GM12875 (cell line): ENCODE data around the gene VDR.

ENCODE experiments used
- H3K4me3 ChIP-seq: one replicate; pipeline ENCODE4 v1.5.1; 2011; ENCODE audit warnings: low read depth, low read length, control low read depth
- TF ChIP-seq, protein P1 (sequence below): IDR thresholded peaks from 2 replicates; pipeline ENCODE4 v1.5.1; 2011; ENCODE audit warnings: low read depth, mild to moderate bottlenecking, control low read depth, inconsistent platforms, low read length, moderate library complexity, borderline replicate concordance; ENCODE audit not compliant: insufficient read depth

The VDR gene

DNA sequence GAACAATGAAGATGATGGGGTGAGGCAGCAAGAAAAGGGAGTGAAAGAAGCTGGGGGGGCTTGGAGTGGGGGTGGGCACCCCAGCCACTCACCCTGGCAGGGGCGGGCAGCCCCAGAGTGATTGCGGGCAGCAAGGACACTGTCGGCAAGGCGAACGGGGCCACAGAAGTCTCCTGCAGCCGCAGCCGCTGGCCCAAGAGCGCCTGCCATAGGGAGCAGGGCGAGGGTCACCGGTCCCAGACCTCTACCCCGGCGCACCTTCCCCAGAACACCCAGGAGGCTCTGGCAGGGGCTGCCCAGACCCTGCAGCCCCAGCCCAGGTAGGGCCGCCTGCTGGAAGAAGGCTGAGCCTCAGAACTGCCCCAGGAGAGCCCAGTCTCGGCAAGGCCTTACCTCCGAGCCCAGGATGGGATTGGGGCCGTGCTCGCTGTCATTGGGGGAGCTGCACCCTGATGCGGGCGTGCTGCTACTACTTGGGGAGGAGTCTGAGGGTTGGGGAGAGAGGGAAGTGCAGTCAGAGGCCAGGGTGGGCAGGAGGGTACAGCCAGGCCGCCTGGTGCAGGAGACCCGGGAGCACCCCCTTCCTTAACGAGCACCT is 108.9 kb downstream of the VDR start:
- TF ChIP-seq, protein P1, sequence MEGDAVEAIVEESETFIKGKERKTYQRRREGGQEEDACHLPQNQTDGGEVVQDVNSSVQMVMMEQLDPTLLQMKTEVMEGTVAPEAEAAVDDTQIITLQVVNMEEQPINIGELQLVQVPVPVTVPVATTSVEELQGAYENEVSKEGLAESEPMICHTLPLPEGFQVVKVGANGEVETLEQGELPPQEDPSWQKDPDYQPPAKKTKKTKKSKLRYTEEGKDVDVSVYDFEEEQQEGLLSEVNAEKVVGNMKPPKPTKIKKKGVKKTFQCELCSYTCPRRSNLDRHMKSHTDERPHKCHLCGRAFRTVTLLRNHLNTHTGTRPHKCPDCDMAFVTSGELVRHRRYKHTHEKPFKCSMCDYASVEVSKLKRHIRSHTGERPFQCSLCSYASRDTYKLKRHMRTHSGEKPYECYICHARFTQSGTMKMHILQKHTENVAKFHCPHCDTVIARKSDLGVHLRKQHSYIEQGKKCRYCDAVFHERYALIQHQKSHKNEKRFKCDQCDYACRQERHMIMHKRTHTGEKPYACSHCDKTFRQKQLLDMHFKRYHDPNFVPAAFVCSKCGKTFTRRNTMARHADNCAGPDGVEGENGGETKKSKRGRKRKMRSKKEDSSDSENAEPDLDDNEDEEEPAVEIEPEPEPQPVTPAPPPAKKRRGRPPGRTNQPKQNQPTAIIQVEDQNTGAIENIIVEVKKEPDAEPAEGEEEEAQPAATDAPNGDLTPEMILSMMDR = no peak
- no peak overlapping the region for H3K4me3 ChIP-seq

DNA sequence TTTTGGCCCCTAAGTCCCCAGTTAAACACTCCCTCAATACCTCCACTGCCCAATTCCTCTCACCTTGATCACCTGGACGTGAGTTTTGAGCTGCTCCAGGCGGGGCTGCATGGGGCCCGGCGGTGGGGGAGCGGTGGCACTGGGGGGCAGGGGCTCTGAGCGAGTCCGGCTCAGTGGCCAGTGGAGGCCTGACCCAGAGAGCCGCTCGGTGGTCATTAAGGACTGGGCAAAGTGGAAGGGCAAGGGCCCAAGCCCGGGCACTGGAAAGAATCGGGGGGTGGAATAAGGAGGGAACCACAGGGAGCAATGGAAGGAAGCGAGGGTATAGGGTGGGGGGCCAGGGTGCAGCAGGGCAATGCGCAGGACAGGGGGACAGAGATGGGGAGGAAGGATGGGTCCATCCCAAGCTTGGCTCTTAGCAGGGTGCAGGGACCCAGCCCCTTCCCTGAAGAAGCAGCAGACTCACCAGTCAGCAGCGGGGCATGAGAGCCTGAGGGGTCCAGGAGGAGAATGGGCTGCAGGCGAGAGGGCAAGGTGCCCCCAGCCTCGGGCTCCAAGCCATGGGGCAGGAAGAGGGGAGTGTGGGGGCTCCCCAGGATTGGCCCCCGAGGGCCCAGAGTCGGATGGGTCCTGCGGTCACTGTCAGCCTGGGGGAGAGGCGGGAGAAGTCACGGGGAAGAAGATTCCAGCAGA is 109.5 kb downstream of the VDR start:
- H3K4me3 ChIP-seq = no peak overlapping the region
- TF ChIP-seq, protein P1 = no peak

DNA sequence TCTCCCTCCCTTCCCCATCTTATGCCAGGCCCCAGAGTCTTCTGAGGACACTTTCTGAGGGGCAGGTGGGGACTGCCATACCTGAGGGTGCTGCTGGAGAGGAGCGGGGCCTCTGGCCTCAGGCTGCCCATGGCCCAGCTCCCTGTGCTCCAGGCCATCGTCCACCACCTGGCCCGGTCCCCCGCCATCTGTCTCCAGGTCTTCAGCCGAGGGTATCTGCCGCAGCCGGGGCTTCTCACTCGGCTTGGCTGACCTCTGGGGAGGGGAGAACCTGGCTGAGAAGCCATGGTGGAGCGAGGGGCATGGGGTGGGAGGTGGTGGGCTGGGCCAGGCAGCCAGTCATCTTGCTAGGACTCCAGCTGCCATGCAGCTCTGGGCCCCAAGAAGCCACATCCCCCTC is 110.1 kb downstream of the VDR start:
- no peak overlapping the region for H3K4me3 ChIP-seq
- TF ChIP-seq, protein P1 = no peak

DNA sequence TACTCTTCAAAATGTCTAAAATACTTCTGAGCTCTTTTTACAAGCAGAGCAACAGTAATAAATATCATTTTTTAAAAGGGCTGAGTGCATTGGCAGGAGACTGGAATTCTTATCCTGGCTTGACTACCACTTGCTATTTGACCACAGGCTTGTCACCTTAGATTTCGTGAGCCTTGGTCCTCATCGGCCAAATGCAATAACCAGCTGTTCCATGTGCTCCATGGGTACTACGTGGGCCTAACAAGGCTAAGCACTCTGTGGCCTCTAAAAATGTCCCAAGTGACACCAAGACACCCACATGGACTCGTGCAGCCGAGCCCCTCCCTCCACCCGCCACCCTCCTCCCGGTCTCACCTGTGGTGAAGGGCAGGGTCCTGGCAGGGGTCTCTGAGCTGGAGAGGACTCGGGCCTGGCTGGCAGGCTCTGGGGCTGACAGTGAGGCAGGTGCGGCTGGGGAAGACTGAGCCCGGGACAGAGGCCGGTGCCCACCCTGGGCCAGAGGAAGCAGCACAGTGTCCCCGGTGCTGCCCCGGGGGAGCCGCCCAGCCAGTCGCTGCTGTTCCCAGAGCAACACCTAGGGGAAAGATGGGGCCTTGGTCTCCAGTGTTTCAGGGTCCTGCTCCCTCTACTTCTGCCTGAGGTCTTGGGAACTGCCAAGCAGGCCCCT is 111.6 kb downstream of the VDR start:
- no peak overlapping the region for H3K4me3 ChIP-seq
- TF ChIP-seq, protein P1 = no peak

DNA sequence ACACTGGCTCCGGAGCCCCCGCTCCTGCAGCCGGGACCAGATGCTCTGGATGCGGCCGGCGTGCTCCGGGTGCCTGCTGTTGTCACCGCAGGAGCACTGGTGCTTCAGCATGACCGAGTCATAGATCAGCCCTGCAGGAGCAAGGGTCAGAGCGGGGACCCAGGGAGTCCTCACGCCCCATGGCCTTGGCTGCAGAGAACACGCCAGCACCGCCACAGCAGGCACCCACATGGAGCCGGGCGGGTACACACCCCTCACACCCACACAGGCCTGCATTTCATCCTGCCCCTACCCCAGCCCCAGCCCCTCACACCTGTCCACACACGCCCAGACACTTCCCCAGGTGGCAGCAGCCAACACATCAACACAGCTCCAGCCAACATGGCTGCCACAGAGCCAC is 112.9 kb downstream of the VDR start:
- TF ChIP-seq, protein P1 = no peak

More for the DNA sequence above, 112.9 kb downstream of the VDR start:
- no peak overlapping the region for H3K4me3 ChIP-seq
